ENCODE measurements around the gene TBCB. TPM values are rescaled to one million over a fixed set of nuclear protein-coding genes. Genes with fewer than 3 reads are reported as not detected.
A peak's percentile ranks its signal among the peaks of the same experiment; 100 is the strongest.

Gene TBCB
- total and polyA plus RNA-seq, 9 of the 15 experiments (the other 6 are each of a cell fraction or from before 2014, with no cell fraction given) = 3.5 to 115 (median 58.9) TPM

GRCh38 chr19:36103842-36104552, 11.3 kb upstream of the TBCB start (continued):
- TF ChIP-seq DLX4 (CRISPR knock-in tag; IDR thresholded peaks at IDR 0.05) (no peak), PATZ1 (CRISPR knock-in tag; IDR thresholded peaks at IDR 0.05; ENCODE audit: borderline replicate concordance) (no peak), ZNF217 (CRISPR knock-in tag; IDR thresholded peaks at IDR 0.05) (no peak), EP400 (IDR thresholded peaks at IDR 0.05) (no peak), FOSL1 (tag; conservative IDR thresholded peaks at IDR 0.05) (peak; percentile 50; the same call in 1 of the 2 replicates), THRB (CRISPR knock-in tag; conservative IDR thresholded peaks at IDR 0.05) (no peak), ZNF140 (CRISPR knock-in tag; IDR thresholded peaks at IDR 0.05) (no peak), RNF2 (IDR thresholded peaks at IDR 0.05) (no peak), ZNF121 (CRISPR knock-in tag; conservative IDR thresholded peaks at IDR 0.05) (no peak), ZSCAN32 (CRISPR knock-in tag; IDR thresholded peaks at IDR 0.05) (no peak), RBM17 (IDR thresholded peaks at IDR 0.05; ENCODE audit: borderline replicate concordance, low read depth, low read length) (no peak), ZNF445 (CRISPR knock-in tag; IDR thresholded peaks at IDR 0.05; ENCODE audit: low read depth) (no peak)
- TF ChIP-seq, protein P1, sequence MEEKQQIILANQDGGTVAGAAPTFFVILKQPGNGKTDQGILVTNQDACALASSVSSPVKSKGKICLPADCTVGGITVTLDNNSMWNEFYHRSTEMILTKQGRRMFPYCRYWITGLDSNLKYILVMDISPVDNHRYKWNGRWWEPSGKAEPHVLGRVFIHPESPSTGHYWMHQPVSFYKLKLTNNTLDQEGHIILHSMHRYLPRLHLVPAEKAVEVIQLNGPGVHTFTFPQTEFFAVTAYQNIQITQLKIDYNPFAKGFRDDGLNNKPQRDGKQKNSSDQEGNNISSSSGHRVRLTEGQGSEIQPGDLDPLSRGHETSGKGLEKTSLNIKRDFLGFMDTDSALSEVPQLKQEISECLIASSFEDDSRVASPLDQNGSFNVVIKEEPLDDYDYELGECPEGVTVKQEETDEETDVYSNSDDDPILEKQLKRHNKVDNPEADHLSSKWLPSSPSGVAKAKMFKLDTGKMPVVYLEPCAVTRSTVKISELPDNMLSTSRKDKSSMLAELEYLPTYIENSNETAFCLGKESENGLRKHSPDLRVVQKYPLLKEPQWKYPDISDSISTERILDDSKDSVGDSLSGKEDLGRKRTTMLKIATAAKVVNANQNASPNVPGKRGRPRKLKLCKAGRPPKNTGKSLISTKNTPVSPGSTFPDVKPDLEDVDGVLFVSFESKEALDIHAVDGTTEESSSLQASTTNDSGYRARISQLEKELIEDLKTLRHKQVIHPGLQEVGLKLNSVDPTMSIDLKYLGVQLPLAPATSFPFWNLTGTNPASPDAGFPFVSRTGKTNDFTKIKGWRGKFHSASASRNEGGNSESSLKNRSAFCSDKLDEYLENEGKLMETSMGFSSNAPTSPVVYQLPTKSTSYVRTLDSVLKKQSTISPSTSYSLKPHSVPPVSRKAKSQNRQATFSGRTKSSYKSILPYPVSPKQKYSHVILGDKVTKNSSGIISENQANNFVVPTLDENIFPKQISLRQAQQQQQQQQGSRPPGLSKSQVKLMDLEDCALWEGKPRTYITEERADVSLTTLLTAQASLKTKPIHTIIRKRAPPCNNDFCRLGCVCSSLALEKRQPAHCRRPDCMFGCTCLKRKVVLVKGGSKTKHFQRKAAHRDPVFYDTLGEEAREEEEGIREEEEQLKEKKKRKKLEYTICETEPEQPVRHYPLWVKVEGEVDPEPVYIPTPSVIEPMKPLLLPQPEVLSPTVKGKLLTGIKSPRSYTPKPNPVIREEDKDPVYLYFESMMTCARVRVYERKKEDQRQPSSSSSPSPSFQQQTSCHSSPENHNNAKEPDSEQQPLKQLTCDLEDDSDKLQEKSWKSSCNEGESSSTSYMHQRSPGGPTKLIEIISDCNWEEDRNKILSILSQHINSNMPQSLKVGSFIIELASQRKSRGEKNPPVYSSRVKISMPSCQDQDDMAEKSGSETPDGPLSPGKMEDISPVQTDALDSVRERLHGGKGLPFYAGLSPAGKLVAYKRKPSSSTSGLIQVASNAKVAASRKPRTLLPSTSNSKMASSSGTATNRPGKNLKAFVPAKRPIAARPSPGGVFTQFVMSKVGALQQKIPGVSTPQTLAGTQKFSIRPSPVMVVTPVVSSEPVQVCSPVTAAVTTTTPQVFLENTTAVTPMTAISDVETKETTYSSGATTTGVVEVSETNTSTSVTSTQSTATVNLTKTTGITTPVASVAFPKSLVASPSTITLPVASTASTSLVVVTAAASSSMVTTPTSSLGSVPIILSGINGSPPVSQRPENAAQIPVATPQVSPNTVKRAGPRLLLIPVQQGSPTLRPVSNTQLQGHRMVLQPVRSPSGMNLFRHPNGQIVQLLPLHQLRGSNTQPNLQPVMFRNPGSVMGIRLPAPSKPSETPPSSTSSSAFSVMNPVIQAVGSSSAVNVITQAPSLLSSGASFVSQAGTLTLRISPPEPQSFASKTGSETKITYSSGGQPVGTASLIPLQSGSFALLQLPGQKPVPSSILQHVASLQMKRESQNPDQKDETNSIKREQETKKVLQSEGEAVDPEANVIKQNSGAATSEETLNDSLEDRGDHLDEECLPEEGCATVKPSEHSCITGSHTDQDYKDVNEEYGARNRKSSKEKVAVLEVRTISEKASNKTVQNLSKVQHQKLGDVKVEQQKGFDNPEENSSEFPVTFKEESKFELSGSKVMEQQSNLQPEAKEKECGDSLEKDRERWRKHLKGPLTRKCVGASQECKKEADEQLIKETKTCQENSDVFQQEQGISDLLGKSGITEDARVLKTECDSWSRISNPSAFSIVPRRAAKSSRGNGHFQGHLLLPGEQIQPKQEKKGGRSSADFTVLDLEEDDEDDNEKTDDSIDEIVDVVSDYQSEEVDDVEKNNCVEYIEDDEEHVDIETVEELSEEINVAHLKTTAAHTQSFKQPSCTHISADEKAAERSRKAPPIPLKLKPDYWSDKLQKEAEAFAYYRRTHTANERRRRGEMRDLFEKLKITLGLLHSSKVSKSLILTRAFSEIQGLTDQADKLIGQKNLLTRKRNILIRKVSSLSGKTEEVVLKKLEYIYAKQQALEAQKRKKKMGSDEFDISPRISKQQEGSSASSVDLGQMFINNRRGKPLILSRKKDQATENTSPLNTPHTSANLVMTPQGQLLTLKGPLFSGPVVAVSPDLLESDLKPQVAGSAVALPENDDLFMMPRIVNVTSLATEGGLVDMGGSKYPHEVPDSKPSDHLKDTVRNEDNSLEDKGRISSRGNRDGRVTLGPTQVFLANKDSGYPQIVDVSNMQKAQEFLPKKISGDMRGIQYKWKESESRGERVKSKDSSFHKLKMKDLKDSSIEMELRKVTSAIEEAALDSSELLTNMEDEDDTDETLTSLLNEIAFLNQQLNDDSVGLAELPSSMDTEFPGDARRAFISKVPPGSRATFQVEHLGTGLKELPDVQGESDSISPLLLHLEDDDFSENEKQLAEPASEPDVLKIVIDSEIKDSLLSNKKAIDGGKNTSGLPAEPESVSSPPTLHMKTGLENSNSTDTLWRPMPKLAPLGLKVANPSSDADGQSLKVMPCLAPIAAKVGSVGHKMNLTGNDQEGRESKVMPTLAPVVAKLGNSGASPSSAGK (IDR thresholded peaks at IDR 0.05) = peak; percentile 61

Measured in K562 (cell line).